GM19193 (cell line): ENCODE data around the gene ADAMTSL2.

Experiments used
- POLR2A ChIP-seq: IDR thresholded peaks from 4 replicates; pipeline ENCODE4 v1.6.1; 2011; ENCODE audit not compliant: insufficient read depth, insufficient read length; ENCODE audit errors: extremely low read depth

ADAMTSL2 gene

GRCh38 chr9:133574771-133575170 lies 40.3 kb downstream of the ADAMTSL2 start:
- no peak for TF ChIP-seq POLR2A

DNA sequence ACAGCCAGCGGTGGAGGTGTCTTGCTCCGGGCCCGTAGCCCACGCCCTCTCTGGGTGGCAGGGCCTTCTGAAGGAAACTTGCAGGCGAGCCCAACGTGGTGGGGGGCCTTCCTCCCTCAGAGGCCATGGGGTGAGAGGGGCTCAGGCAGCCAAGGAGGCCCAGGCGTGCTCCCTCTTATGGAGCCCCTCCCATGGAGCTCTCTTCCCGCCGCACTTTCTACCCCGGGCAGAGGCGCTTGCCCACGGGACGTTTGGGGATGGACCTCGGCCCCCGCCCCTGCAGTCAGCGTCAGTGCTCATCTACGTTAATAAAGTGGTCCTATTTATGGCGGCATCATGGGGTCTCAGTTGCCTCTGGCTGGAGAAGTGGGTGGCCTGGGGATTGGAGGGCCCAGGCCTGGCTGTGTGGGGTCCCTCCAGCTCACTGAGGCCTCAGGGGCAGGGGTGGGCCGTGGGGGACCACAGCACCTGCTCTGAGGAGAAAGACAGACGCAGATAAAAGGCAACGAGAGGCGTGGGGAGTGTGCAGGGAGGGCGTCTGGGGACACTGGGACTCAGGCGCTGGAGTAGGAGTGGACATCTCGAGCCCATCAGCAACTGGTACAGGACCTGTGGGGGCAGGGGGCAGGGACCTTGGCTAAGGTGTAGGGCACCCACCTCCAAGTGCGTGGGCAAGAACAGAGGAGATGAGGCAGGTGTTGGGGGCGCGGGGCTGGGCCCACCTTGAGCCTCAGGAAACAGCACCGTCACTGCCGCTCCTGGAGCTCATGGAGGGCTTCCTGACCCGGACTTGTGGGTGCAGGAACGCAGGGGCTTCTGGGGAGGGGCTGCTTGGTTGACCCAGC lies 40.9 kb downstream of the ADAMTSL2 start:
- no peak for TF ChIP-seq POLR2A

GRCh38 chr9:133576031-133576874 lies 41.7 kb downstream of the ADAMTSL2 start:
- TF ChIP-seq POLR2A: no peak

GRCh38 chr9:133576875-133577736 lies 42.6 kb downstream of the ADAMTSL2 start:
- no peak for TF ChIP-seq POLR2A

- TF ChIP-seq POLR2A: no peak
Measured at GRCh38 chr9:133577737-133578112, 43.2 kb downstream of the ADAMTSL2 start.

- TF ChIP-seq POLR2A: no peak
Measured at GRCh38 chr9:133578524-133579441, 44.3 kb downstream of the ADAMTSL2 start.

DNA sequence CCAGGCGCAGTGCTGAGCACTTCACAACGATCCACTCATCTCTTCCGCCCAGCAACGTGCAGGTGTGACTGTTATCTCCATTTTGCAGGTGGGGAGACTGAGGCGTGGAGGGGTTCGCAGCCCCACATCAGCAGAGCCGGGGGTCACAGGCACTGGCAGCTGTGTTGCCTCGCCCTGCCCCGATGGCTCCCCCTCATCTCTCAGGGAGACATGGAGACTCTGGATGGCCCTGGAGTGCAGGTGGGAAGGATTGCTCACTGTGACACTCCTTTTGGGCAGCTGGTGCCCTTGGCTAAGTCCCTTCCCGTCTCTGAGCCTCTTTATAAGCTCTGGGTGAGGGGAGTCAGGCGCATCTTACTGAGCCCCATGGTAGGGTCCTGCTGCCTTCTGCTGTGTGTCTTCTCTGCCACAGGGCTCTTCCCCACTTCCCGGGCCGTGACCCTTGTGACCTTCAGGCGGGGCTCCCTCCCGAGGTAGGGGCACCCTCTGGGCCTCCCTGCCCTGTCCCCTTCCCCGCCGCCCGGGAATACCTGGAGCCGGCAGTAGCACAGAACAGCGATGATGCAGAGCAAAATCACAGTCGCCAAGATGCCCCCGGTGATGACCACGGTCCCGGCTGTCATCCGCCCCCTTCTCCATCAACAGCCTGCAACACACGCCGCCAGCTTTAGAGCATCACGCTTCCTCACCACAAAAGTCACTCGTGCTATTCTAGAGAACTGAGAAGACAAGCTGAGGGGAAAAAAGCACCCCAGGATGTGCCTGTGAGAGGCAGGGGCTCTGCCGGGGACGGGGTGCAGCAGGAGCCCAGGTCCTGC lies 45.3 kb downstream of the ADAMTSL2 start:
- TF ChIP-seq POLR2A: no peak

DNA sequence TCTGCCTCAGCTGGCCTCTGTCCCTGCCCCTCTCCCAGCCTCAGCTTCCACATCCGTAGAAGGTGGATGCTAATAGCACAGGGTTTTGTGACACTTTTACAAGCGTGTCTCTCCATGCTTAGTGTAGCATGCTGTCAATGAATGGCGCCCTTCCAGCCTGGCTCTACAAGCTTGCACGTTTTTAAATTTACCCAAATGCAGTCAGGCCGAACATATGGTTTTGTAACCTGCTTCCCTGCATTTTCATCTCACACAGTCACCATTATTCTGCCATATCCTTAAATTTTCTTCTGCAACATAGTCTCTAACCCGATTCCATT lies 45.9 kb downstream of the ADAMTSL2 start:
- TF ChIP-seq POLR2A: no peak

DNA sequence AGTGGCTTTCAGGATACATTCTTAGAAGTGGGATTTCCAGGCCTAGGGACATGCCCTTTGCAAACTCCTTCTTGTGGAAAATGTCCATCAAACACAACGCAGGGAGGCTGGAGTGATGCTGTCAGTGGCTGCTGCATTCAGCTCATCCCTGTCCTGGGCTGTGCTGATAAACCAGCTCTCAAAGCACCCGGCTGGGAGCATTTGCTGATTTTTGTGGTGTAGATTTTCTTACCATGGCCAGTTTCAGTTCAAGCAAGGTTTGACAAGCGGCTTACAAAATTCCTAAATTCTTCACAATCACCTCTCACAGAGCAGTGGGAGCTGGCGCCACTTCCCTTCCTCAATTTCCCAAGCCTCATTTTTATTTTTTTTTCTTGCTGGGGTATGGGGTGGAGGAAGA lies 46.5 kb downstream of the ADAMTSL2 start:
- no peak for TF ChIP-seq POLR2A

DNA sequence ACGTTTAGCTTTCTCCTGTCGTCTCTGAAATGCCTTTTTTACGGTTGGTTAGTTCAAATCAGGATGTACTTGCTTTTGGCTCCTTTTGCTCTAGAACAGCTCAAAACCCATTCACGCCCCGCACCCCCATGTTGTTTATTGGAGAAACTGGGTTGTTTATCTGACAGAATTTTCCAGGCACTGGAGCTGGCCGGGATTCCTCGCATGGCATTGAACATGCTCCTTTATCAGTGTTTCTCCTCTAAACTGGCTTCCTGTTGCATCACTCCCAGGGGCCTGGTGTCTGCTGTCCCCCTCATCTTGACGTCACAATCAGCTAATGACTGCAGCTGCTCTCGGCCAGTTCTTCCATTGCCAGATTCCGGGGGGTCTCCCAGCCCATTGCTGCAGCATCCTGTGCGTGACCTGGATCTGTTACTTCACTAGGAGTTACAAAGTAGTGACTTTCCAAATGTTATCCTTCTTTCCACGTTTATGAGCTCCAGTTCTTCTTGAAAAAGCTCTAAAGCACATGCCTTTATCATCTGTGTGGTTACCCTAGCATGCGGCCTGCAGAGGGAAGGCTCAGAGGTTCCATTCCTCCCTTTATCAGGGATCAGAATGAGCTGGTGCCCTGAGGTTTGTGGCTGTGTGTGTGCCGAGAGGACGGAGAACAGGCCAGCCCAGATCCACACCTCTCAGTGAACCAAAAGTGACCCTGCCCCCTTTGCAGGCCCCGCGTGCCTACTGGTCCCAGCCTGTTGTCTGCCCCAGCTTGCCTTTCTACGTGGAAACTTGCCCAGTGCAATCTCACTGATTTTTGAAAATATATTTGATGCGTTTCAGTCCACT lies 47.2 kb downstream of the ADAMTSL2 start:
- TF ChIP-seq POLR2A: no peak

GRCh38 chr9:133582501-133583045 lies 48.1 kb downstream of the ADAMTSL2 start:
- no peak for TF ChIP-seq POLR2A

- TF ChIP-seq POLR2A: no peak
Measured at GRCh38 chr9:133583111-133583510, 48.6 kb downstream of the ADAMTSL2 start.
